Fibroblast of lung (primary cell): ENCODE measurements around the gene SERPINB4. TPM values are rescaled to one million over a fixed set of nuclear protein-coding genes. Genes with fewer than 3 reads are reported as not detected.

ENCODE experiments used
- DNase-seq, 2 donors: peaks; one replicate each; pipeline versions ENCODE4 v3.0.0 to v3.0.0-alpha.2; 2010; ENCODE audit warnings: low read depth in 2 of 2
- H2AFZ ChIP-seq: 2 replicates; pipeline ENCODE4 v1.5.1; 2012; ENCODE audit warnings: low read length, control low read depth, inconsistent platforms
- H3K27ac ChIP-seq: 2 replicates; pipeline ENCODE4 v1.5.1; 2011; ENCODE audit warnings: low read length, control low read depth; ENCODE audit not compliant: insufficient read depth
- H3K27me3 ChIP-seq: 2 replicates; pipeline ENCODE4 v1.5.1; 2011; ENCODE audit warnings: mild to moderate bottlenecking, low read length; ENCODE audit not compliant: control insufficient read depth, insufficient read depth
- H3K36me3 ChIP-seq: 2 replicates; pipeline ENCODE4 v1.5.1; 2011; ENCODE audit warnings: low read length; ENCODE audit not compliant: control insufficient read depth, insufficient read depth
- H3K4me1 ChIP-seq: 2 replicates; pipeline ENCODE4 v1.5.1; 2011; ENCODE audit warnings: low read length; ENCODE audit not compliant: control insufficient read depth, insufficient read depth; ENCODE audit errors: extremely low read depth
- H3K4me2 ChIP-seq: 2 replicates; pipeline ENCODE4 v1.5.1; 2011; ENCODE audit warnings: low read length, control low read depth; ENCODE audit not compliant: insufficient read depth; ENCODE audit errors: extremely low read depth
- H3K4me3 ChIP-seq, 4 experiments: fragments of 200-600 bp in 1 of 4; sonication (generic) in 1 of 4; replicated peaks in 1 of 4; 2 replicates each; pipeline ENCODE4 v1.5.1; 2011 to 2016; ENCODE audit warnings: low read length in 4 of 4, low read depth in 3 of 4, mild to moderate bottlenecking in 3 of 4, control low read depth in 2 of 4, inconsistent platforms in 1 of 4, mixed read lengths in 1 of 4; ENCODE audit not compliant: insufficient read depth in 1 of 4; ENCODE audit errors: control extremely low read depth in 1 of 4
- H3K79me2 ChIP-seq: 2 replicates; pipeline ENCODE4 v1.5.1; 2012; ENCODE audit warnings: mild to moderate bottlenecking, low read length, inconsistent platforms; ENCODE audit not compliant: control insufficient read depth, insufficient read depth
- H3K9ac ChIP-seq: 2 replicates; pipeline ENCODE4 v1.5.1; 2011; ENCODE audit warnings: mild to moderate bottlenecking, low read length, control low read depth; ENCODE audit not compliant: insufficient read depth
- H3K9me3 ChIP-seq: 2 replicates; pipeline ENCODE4 v1.5.1; 2012; ENCODE audit warnings: low read depth, low read length; ENCODE audit not compliant: control insufficient read depth, insufficient read depth
- H4K20me1 ChIP-seq: 2 replicates; pipeline ENCODE4 v1.5.1; 2011; ENCODE audit warnings: low read length; ENCODE audit not compliant: control insufficient read depth, insufficient read depth; ENCODE audit errors: extremely low read depth
- CTCF ChIP-seq, 2 donors: IDR thresholded peaks in 1 of 2; conservative IDR thresholded peaks in 1 of 2; 1 replicate in 1 of 2; 2 replicates in 1 of 2; pipeline ENCODE4 v1.5.1; 2011 to 2012; ENCODE audit warnings: low read length in 2 of 2, control low read depth in 1 of 2, inconsistent platforms in 1 of 2, low read depth in 1 of 2, mild to moderate bottlenecking in 1 of 2
- EZH2 ChIP-seq: IDR thresholded peaks from 2 replicates; pipeline ENCODE4 v1.5.1; 2012; ENCODE audit warnings: low read length, control low read depth, mild to moderate bottlenecking; ENCODE audit errors: missing control alignments
- polyA plus RNA-seq, 2 donors: library from polyadenylated mRNA; depleted of rRNA in 1 of 2; stranded (reverse) in 1 of 2; unstranded in 1 of 2; fragments of >200 nt; gene quantifications; 2 replicates each; pipeline ENCODE4 v1.2.1, GENCODE V29; 2011 to 2012; ENCODE audit warnings: missing spikeins in 1 of 2
- total RNA-seq: library from RNA; depleted of rRNA; stranded (reverse); fragments of >200 nt; gene quantifications from 2 replicates; pipeline ENCODE4 v1.2.1, GENCODE V29; 2014

Gene SERPINB4
- total and polyA plus RNA-seq, 2 donors (not counting 1 experiment from before 2014, with no cell fraction given) = not detected

DNA sequence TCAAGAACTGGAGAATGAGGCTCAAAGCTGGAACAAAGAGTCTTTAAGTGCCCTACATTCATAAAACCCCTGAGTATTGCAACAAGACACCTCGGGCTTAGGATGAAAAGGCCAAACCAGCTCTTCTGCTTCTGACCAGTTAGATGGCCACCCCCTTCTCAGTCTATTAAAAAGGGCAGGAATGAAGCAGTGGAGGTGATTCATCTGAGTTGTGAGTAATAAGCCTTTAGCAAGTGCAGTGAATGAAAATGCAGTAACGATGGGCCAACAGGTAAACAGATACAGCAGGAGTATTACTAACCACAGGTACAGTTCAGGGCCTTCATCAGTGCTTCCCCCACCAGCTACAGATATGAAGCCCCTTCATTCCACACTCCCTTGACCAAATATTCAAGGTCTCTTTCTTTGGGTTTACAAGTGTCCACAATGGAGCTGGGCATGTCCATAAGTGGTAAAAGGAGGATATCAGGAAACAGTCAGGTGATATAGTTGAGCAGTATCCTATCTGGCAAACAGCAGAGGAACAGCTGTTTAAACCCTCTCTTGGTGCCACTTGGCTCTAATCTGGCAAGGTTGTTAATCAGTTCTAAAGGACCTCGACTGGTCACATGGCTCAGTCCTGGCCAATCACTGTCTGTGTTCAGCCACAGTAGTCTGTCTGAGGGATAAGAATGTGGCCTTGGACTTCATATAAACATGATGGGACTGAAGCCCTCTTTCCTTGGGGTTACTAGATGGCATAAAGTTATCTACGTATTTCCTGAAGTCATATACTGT, 39.1 kb downstream of the SERPINB4 start:
- peak in 1 of 2 donors; percentile 6 for DNase-seq
- H3K4me3 ChIP-seq = no peak overlapping the region
- no peak overlapping the region for H3K4me2 ChIP-seq
- H3K27ac ChIP-seq = no peak overlapping the region
- TF ChIP-seq CTCF (conservative IDR thresholded peaks at IDR 0.05 in 1 of 2, IDR thresholded peaks at IDR 0.05 in 1 of 2; ENCODE audit: low read depth in 1 of 2, low read length in 2 of 2) (no peak), EZH2 (no peak)
- no peaks in the 10 kb centered on the region for H3K79me2 ChIP-seq
- no peaks in the 10 kb centered on the region for H3K9me3 ChIP-seq
- H3K9ac ChIP-seq = no peak overlapping the region
- no peak overlapping the region for H2AFZ ChIP-seq
- H3K27me3 ChIP-seq = no peaks in the 10 kb centered on the region
- no peaks in the 10 kb centered on the region for H3K36me3 ChIP-seq
- no peaks in the 10 kb centered on the region for H3K4me1 ChIP-seq
- no peaks in the 10 kb centered on the region for H4K20me1 ChIP-seq

GRCh38 chr18:63603772-63604171, 40.3 kb downstream of the SERPINB4 start:
- Histone ChIP-seq H2AFZ (no peak overlapping the region), H3K9me3 (no peaks in the 10 kb centered on the region), H3K79me2 (no peaks in the 10 kb centered on the region), H3K36me3 (no peaks in the 10 kb centered on the region), H3K4me2 (no peak overlapping the region), H3K9ac (no peak overlapping the region), H4K20me1 (no peaks in the 10 kb centered on the region), H3K27me3 (no peaks in the 10 kb centered on the region), H3K4me1 (no peaks in the 10 kb centered on the region), H3K27ac (no peak overlapping the region), H3K4me3 (no peak overlapping the region)
- DNase-seq = peak in 1 of 2 donors; percentile 32
- TF ChIP-seq EZH2 = no peak
- no peak for TF ChIP-seq CTCF (conservative IDR thresholded peaks at IDR 0.05 in 1 of 2, IDR thresholded peaks at IDR 0.05 in 1 of 2; ENCODE audit: low read depth in 1 of 2, low read length in 2 of 2)

DNA sequence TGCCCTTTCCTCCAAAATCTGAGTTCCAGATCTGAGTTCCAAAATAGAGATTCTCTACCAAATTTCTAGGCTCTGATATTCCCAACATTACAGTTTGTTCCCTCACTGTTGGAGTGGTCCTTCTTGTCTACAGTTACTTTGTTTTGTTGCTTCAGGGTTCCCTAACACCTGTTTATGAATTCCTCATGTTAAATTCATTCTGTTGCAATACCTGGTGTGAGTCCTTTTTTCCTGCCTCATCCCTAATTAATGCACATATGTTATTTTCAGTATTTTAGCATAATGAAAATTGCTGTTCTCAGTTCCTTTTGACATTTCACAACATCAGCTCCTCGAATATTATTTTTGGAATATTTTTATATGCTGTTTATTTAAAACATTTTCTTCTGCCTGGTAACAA, 40.7 kb downstream of the SERPINB4 start:
- H2AFZ ChIP-seq = no peak overlapping the region
- H3K36me3 ChIP-seq = no peaks in the 10 kb centered on the region
- no peak for DNase-seq
- no peaks in the 10 kb centered on the region for H3K79me2 ChIP-seq
- H4K20me1 ChIP-seq = no peaks in the 10 kb centered on the region
- H3K4me1 ChIP-seq = no peaks in the 10 kb centered on the region
- no peak for TF ChIP-seq EZH2
- no peak for TF ChIP-seq CTCF (conservative IDR thresholded peaks at IDR 0.05 in 1 of 2, IDR thresholded peaks at IDR 0.05 in 1 of 2; ENCODE audit: low read depth in 1 of 2, low read length in 2 of 2)
- no peak overlapping the region for H3K4me2 ChIP-seq
- no peak overlapping the region for H3K9ac ChIP-seq
- no peak overlapping the region for H3K4me3 ChIP-seq
- no peak overlapping the region for H3K27ac ChIP-seq
- H3K27me3 ChIP-seq = no peaks in the 10 kb centered on the region
- no peaks in the 10 kb centered on the region for H3K9me3 ChIP-seq
